HCT116 (cell line): ENCODE results near the gene MOB3A.

Source experiments
- EZH2 ChIP-seq: fragments of 200-600 bp; sonication (generic); IDR thresholded peaks from 2 replicates; pipeline ENCODE4 v1.6.1; 2017; ENCODE audit warnings: antibody characterized with exemption, mixed run types
- EZH2phosphoT487 ChIP-seq: fragments of 200-600 bp; IDR thresholded peaks from 2 replicates; pipeline ENCODE4 v1.6.1; 2018; ENCODE audit warnings: antibody characterized with exemption, borderline replicate concordance
- FOSL1 ChIP-seq: IDR thresholded peaks from 2 replicates; pipeline ENCODE4 v1.6.1; 2012; ENCODE audit warnings: low read depth
- POLR2A ChIP-seq: IDR thresholded peaks from 2 replicates; pipeline ENCODE4 v1.7.0; 2011; ENCODE audit warnings: borderline replicate concordance; ENCODE audit not compliant: insufficient read depth, insufficient read length; ENCODE audit errors: extremely low read depth
- TCF7L2 ChIP-seq: IDR thresholded peaks from 2 replicates; pipeline ENCODE4 v1.7.0; 2011; ENCODE audit warnings: borderline replicate concordance, inconsistent platforms; ENCODE audit not compliant: insufficient read depth, insufficient read length; ENCODE audit errors: extremely low read depth
- TF ChIP-seq, protein P1 (sequence below): IDR thresholded peaks from 2 replicates; pipeline ENCODE4 v1.6.1; 2012
- TF ChIP-seq, protein P2 (sequence below), 3 experiments: fragments of 200-600 bp in 1 of 3; sonication (generic) in 1 of 3; IDR thresholded peaks in 2 of 3; conservative IDR thresholded peaks in 1 of 3; 2 replicates each; pipeline ENCODE4 v1.5.1; 2012 to 2017; ENCODE audit warnings: low read depth in 2 of 3, low read length in 2 of 3, antibody characterized with exemption in 1 of 3, borderline replicate concordance in 1 of 3, control low read depth in 1 of 3, mild to moderate bottlenecking in 1 of 3, mixed read lengths in 1 of 3, mixed run types in 1 of 3, moderate library complexity in 1 of 3; ENCODE audit not compliant: insufficient read depth in 1 of 3

DNA sequence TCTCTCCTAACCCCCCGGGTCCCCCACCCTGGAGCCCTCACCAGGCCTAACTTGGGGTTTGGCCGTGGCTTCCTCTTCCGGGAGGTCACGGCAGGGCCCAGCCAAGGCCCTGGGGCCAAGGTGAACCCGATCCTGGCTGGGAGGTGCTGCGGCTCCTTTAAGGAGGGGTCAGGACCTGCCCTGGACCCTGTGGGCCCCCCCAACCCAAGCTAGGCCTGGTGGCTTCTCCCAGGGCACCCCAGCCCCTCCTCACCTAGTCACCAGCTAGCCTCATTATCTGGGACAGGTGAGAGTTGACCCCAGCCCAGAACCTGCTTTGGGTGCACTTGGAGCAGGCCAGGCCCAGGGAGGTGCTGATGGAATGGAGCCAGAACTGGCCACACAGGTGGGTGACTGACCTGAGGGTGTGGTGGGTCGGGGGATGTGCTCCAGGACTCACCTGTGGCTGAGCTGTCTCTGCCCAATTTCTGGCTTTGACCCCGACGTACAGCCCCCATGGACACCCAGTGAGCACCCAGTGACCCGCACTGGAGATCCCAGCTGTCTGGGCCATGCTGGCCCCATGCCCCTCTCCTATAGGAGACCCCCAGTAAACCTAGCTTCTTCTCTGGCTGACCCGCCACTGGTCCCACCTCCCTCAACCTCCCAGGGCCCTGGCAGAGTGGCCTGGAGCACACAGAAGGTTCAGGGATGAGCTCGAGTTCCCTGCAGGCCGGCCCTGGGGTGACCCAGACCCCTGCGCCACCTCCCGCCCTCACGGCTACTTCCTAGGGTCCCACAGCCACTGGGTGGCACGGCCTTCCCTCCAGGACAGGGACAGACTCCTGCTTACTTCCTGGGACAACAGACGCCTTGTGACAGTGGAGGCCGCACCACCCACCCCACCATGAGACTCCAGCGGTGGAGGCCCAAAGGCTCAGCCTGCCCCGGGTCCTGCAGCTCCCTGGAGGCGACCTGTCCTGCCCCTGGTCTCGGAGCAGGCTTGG is 38.3 kb downstream of the MOB3A start:
- TF ChIP-seq EZH2 (no peak), FOSL1 (no peak), POLR2A (no peak), EZH2phosphoT487 (no peak), TCF7L2 (no peak)
- TF ChIP-seq, protein P1, sequence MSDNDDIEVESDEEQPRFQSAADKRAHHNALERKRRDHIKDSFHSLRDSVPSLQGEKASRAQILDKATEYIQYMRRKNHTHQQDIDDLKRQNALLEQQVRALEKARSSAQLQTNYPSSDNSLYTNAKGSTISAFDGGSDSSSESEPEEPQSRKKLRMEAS, result no peak
- TF ChIP-seq, protein P2, sequence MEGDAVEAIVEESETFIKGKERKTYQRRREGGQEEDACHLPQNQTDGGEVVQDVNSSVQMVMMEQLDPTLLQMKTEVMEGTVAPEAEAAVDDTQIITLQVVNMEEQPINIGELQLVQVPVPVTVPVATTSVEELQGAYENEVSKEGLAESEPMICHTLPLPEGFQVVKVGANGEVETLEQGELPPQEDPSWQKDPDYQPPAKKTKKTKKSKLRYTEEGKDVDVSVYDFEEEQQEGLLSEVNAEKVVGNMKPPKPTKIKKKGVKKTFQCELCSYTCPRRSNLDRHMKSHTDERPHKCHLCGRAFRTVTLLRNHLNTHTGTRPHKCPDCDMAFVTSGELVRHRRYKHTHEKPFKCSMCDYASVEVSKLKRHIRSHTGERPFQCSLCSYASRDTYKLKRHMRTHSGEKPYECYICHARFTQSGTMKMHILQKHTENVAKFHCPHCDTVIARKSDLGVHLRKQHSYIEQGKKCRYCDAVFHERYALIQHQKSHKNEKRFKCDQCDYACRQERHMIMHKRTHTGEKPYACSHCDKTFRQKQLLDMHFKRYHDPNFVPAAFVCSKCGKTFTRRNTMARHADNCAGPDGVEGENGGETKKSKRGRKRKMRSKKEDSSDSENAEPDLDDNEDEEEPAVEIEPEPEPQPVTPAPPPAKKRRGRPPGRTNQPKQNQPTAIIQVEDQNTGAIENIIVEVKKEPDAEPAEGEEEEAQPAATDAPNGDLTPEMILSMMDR (IDR thresholded peaks at IDR 0.05 in 2 of 3, conservative IDR thresholded peaks at IDR 0.05 in 1 of 3; ENCODE audit: borderline replicate concordance in 1 of 3, insufficient read depth in 1 of 3, low read depth in 2 of 3, low read length in 2 of 3), result no peak
